ENCODE measurements around the gene STAT5A.
"Not testable (repeated sequence)": the region's sequence is repeated elsewhere in the genome, so short reads cannot be mapped to it uniquely, and the experiment has no call there.

The STAT5A gene

GRCh38 chr17:42316755-42317154, 28.5 kb downstream of the STAT5A start:
- no peak for TF ChIP-seq CTCF (IDR thresholded peaks at IDR 0.05; ENCODE audit: insufficient read depth, low read length, missing control alignments)
- CTCF ChIA-PET = interaction anchor here (1.3 to 11.1 kb wide), 4 partner anchors 7 to 211 kb away, joined by 4 to 170 read pairs (median 62); no protein-coding TSS in a partner anchor
- POLR2A ChIA-PET = no interaction called here
- DNase-seq (ENCODE audit: low read depth, low spot score) = no peak
- H3K4me3 ChIP-seq (ENCODE audit: low read depth, low read length) = no peak overlapping the region

- TF ChIP-seq CTCF (IDR thresholded peaks at IDR 0.05; ENCODE audit: insufficient read depth, low read length, missing control alignments) = no peak
- ChIA-PET CTCF (interaction anchor here (1.3 to 11.1 kb wide), 4 partner anchors 6 to 211 kb away, joined by 3 to 170 read pairs (median 61); no protein-coding TSS in a partner anchor), POLR2A (no interaction called here)
- no peak for DNase-seq (ENCODE audit: low read depth, low spot score)
- H3K4me3 ChIP-seq (ENCODE audit: low read depth, low read length) = no peak overlapping the region
These were observed 29.1 kb downstream of the STAT5A start for GRCh38 chr17:42317266-42317845.

- H3K4me3 ChIP-seq (ENCODE audit: low read depth, low read length); DNase-seq (ENCODE audit: low read depth, low spot score); POLR2A ChIA-PET: not testable (repeated sequence)
- CTCF ChIA-PET = interaction anchor here (1.0 to 11.1 kb wide), 6 partner anchors 42 to 210 kb away, joined by 3 to 170 read pairs (median 4); no protein-coding TSS in a partner anchor
These were observed 29.7 kb downstream of the STAT5A start for GRCh38 chr17:42317967-42318366.

GRCh38 chr17:42321555-42321954, 33.3 kb downstream of the STAT5A start:
- no peak for TF ChIP-seq CTCF (IDR thresholded peaks at IDR 0.05; ENCODE audit: insufficient read depth, low read length, missing control alignments)
- POLR2A ChIA-PET = no interaction called here
- H3K4me3 ChIP-seq (ENCODE audit: low read depth, low read length) = no peak overlapping the region
- no peak for DNase-seq (ENCODE audit: low read depth, low spot score)
- CTCF ChIA-PET = interaction anchor here (0.6 to 11.1 kb wide), 26 partner anchors 9 to 227 kb away, joined by 3 to 170 read pairs (median 5); partner anchors contain the start of genes NAGLU and STAT3

GRCh38 chr17:42322382-42323267, 34.3 kb downstream of the STAT5A start:
- peak; percentile 76 for DNase-seq (ENCODE audit: low read depth, low spot score)
- TF ChIP-seq CTCF (IDR thresholded peaks at IDR 0.05; ENCODE audit: insufficient read depth, low read length, missing control alignments) = peak; percentile 100
- no peak overlapping the region for H3K4me3 ChIP-seq (ENCODE audit: low read depth, low read length)
- ChIA-PET POLR2A (no interaction called here), CTCF (interaction anchor here (0.6 to 11.1 kb wide), 42 partner anchors 8 to 256 kb away, joined by 3 to 170 read pairs (median 4); partner anchors contain the start of genes NAGLU, PSMC3IP and STAT3)

GRCh38 chr17:42323268-42323773, 35.0 kb downstream of the STAT5A start:
- POLR2A ChIA-PET = no interaction called here
- CTCF ChIA-PET = interaction anchor here (0.7 to 11.1 kb wide), 28 partner anchors 10 to 255 kb away, joined by 3 to 170 read pairs (median 4); partner anchors contain the start of genes NAGLU and PSMC3IP
- no peak overlapping the region for H3K4me3 ChIP-seq (ENCODE audit: low read depth, low read length)
- no peak for TF ChIP-seq CTCF (IDR thresholded peaks at IDR 0.05; ENCODE audit: insufficient read depth, low read length, missing control alignments)
- no peak for DNase-seq (ENCODE audit: low read depth, low spot score)

Measured in AG04449 (cell line).